GM23338 (cell line): Measurements from ENCODE around the gene FAT4. TPM values are rescaled to one million over a fixed set of nuclear protein-coding genes. Genes with fewer than 3 reads are reported as not detected.

Experiments used
- ATAC-seq: fragments of 200-7000 bp; cut with Tn5 transposase; 3 replicates; pipeline ENCODE4 v1.9.1; 2020
- DNase-seq: peaks from one replicate; pipeline ENCODE4 v3.0.0-alpha.2; 2015; ENCODE audit warnings: low spot score
- H2AFZ ChIP-seq: fragments of 200-600 bp; sonication (generic); 2 replicates; pipeline ENCODE4 v1.8.0; 2016; ENCODE audit warnings: antibody characterized with exemption, mild to moderate bottlenecking, moderate library complexity
- H3F3A ChIP-seq: fragments of 200-600 bp; sonication (generic); replicated peaks from 2 replicates; pipeline ENCODE4 v1.8.0; 2017; ENCODE audit warnings: antibody characterized with exemption, mixed run types, low read depth
- H3K27ac ChIP-seq: fragments of 200-600 bp; sonication (generic); 2 replicates; pipeline ENCODE4 v1.6.1; 2016; ENCODE audit warnings: low read depth
- H3K27me3 ChIP-seq: fragments of 200-600 bp; sonication (generic); 2 replicates; pipeline ENCODE4 v1.8.0; 2016; ENCODE audit warnings: mild to moderate bottlenecking, mixed run types, moderate library complexity; ENCODE audit not compliant: insufficient read depth
- H3K36me3 ChIP-seq: fragments of 200-600 bp; sonication (generic); 2 replicates; pipeline ENCODE4 v1.8.0; 2016; ENCODE audit warnings: mild to moderate bottlenecking; ENCODE audit not compliant: insufficient read depth
- H3K4me1 ChIP-seq: fragments of 200-600 bp; sonication (generic); 2 replicates; pipeline ENCODE4 v1.8.0; 2016; ENCODE audit warnings: mild to moderate bottlenecking, moderate library complexity; ENCODE audit not compliant: insufficient read depth
- H3K4me2 ChIP-seq: fragments of 200-600 bp; sonication (generic); 2 replicates; pipeline ENCODE4 v1.7.1; 2017; ENCODE audit warnings: mixed run types
- H3K4me3 ChIP-seq: fragments of 200-600 bp; sonication (generic); 2 replicates; pipeline ENCODE4 v1.6.1; 2016; ENCODE audit warnings: mixed run types
- H3K79me2 ChIP-seq: fragments of 200-600 bp; sonication (generic); replicated peaks from 2 replicates; pipeline ENCODE4 v1.8.0; 2017; ENCODE audit warnings: mild to moderate bottlenecking; ENCODE audit not compliant: insufficient read depth
- H3K9me2 ChIP-seq: fragments of 200-600 bp; sonication (generic); 2 replicates; pipeline ENCODE4 v1.8.0; 2017; ENCODE audit not compliant: insufficient read depth
- H4K20me1 ChIP-seq: fragments of 200-600 bp; sonication (generic); replicated peaks from 2 replicates; pipeline ENCODE4 v1.8.0; 2017; ENCODE audit warnings: mild to moderate bottlenecking; ENCODE audit not compliant: insufficient read depth
- H3K27ac Mint-ChIP-seq: 2 replicates; pipeline ENCODE4 v1.8.0; 2020; ENCODE audit warnings: inconsistent platforms, mild to moderate bottlenecking, moderate library complexity, mixed read lengths
- H3K27me3 Mint-ChIP-seq: 3 replicates; pipeline ENCODE4 v1.8.0; 2022; ENCODE audit warnings: low read depth, mild to moderate bottlenecking, moderate library complexity, mixed read lengths, inconsistent platforms; ENCODE audit not compliant: insufficient read depth, poor library complexity
- H3K36me3 Mint-ChIP-seq: 3 replicates; pipeline ENCODE4 v1.8.0; 2021; ENCODE audit warnings: low read depth, mild to moderate bottlenecking, inconsistent platforms, moderate library complexity, mixed read lengths
- H3K4me1 Mint-ChIP-seq: 3 replicates; pipeline ENCODE4 v1.8.0; 2020; ENCODE audit warnings: mild to moderate bottlenecking, inconsistent platforms, mixed read lengths
- H3K4me3 Mint-ChIP-seq: 3 replicates; pipeline ENCODE4 v1.8.0; 2021; ENCODE audit warnings: moderate library complexity, mild to moderate bottlenecking, inconsistent platforms, mixed read lengths
- H3K9me3 Mint-ChIP-seq: 3 replicates; pipeline ENCODE4 v1.8.0; 2020; ENCODE audit warnings: moderate library complexity, mild to moderate bottlenecking, inconsistent platforms, mixed read lengths
- CREB1 ChIP-seq: fragments of 250-450 bp; sonication (Bioruptor Pico); IDR thresholded peaks from 2 replicates; pipeline ENCODE4 v1.5.0; 2020; ENCODE audit warnings: low read depth, mild to moderate bottlenecking, moderate library complexity
- ETS1 ChIP-seq: IDR thresholded peaks from 2 replicates; pipeline ENCODE4 v1.6.1; 2016; ENCODE audit warnings: antibody characterized with exemption
- EZH2phosphoT487 ChIP-seq: fragments of 200-600 bp; sonication (generic); IDR thresholded peaks from one replicate; pipeline ENCODE4 v1.8.1; 2018; ENCODE audit warnings: antibody characterized with exemption; ENCODE audit not compliant: unreplicated experiment
- JUNB ChIP-seq: IDR thresholded peaks from one replicate; pipeline ENCODE4 v1.6.1; 2016; ENCODE audit warnings: antibody characterized with exemption; ENCODE audit not compliant: unreplicated experiment
- POLR2AphosphoS5 ChIP-seq: IDR thresholded peaks from 2 replicates; pipeline ENCODE4 v1.6.1; 2016; ENCODE audit warnings: antibody characterized with exemption, low read depth
- STAT1 ChIP-seq: IDR thresholded peaks from one replicate; pipeline ENCODE4 v1.6.1; 2016; ENCODE audit warnings: antibody characterized with exemption; ENCODE audit not compliant: unreplicated experiment
- ZNF462 ChIP-seq: fragments of 250-450 bp; sonication (Bioruptor Pico); IDR thresholded peaks from 2 replicates; pipeline ENCODE4 v1.5.0; 2020; ENCODE audit warnings: mild to moderate bottlenecking, moderate library complexity
- polyA plus RNA-seq: library from polyadenylated mRNA; unstranded; fragments of >200 nt; fragmentation: Nextera tagmentation; extraction: Ambion mirVana; gene quantifications from 2 replicates; pipeline ENCODE4 v1.2.1, GENCODE V29; 2016
- total RNA-seq: library from RNA; depleted of rRNA; stranded (reverse); fragments of >200 nt; shearing (Covaris generic); gene quantifications from 2 replicates; pipeline ENCODE4 v1.2.3, GENCODE V29; 2014

FAT4 gene
- total and polyA plus RNA-seq, 2 experiments from 2014 or later = 0.53 to 6.8 TPM

- peak; percentile 94 for TF ChIP-seq ZNF462
- no peak for TF ChIP-seq CREB1 (CRISPR knock-in tag)
- no peak for TF ChIP-seq POLR2AphosphoS5
- TF ChIP-seq JUNB = no peak
- no peak for TF ChIP-seq STAT1
- TF ChIP-seq ETS1 = no peak
Measured at GRCh38 chr4:125325733-125326132, 11.0 kb downstream of the FAT4 start (continued).

GRCh38 chr4:125331116-125331515 is 16.4 kb downstream of the FAT4 start:
- ATAC-seq (no peak), DNase-seq (no peak)
- Histone ChIP-seq H2AFZ (no peak overlapping the region), H3K9me2 (peaks cover 2% of the 10 kb centered on the region; the same call in 1 of the 2 replicates), H3K36me3 (no peaks in the 10 kb centered on the region), H3K4me3 (no peak overlapping the region), H3K79me2 (no peaks in the 10 kb centered on the region; the same call in 1 of the 2 replicates), H3K27me3 (no peaks in the 10 kb centered on the region), H3K27ac (no peak overlapping the region), H3K4me2 (no peak overlapping the region), H3K4me1 (no peaks in the 10 kb centered on the region), H4K20me1 (no peaks in the 10 kb centered on the region), H3F3A (no peaks in the 10 kb centered on the region)
- no peak overlapping the region for H3K4me3 Mint-ChIP-seq
- no peaks in the 10 kb centered on the region for H3K27me3 Mint-ChIP-seq
- H3K9me3 Mint-ChIP-seq = no peaks in the 10 kb centered on the region
- no peak overlapping the region for H3K27ac Mint-ChIP-seq
- H3K36me3 Mint-ChIP-seq = no peaks in the 10 kb centered on the region
- no peaks in the 10 kb centered on the region; the same call in 1 of the 3 replicates for H3K4me1 Mint-ChIP-seq
- no peak for TF ChIP-seq EZH2phosphoT487
- no peak for TF ChIP-seq ZNF462
